NK-92 (cell line): Measurements from ENCODE around the gene RPS8.
"Not testable (repeated sequence)": the region's sequence is repeated elsewhere in the genome, so short reads cannot be mapped to it uniquely, and the experiment has no call there.

Experiments
- DNase-seq: peaks from one replicate; lab custom pipeline; 2025; ENCODE audit not compliant: unreplicated experiment; lab: John Stamatoyannopoulos, UW

Gene RPS8

GRCh38 chr1:44819196-44819607 is 43.9 kb downstream of the RPS8 start:
- no peak for DNase-seq

- DNase-seq: no peak
Measured at GRCh38 chr1:44819608-44820327, 44.4 kb downstream of the RPS8 start.

DNA sequence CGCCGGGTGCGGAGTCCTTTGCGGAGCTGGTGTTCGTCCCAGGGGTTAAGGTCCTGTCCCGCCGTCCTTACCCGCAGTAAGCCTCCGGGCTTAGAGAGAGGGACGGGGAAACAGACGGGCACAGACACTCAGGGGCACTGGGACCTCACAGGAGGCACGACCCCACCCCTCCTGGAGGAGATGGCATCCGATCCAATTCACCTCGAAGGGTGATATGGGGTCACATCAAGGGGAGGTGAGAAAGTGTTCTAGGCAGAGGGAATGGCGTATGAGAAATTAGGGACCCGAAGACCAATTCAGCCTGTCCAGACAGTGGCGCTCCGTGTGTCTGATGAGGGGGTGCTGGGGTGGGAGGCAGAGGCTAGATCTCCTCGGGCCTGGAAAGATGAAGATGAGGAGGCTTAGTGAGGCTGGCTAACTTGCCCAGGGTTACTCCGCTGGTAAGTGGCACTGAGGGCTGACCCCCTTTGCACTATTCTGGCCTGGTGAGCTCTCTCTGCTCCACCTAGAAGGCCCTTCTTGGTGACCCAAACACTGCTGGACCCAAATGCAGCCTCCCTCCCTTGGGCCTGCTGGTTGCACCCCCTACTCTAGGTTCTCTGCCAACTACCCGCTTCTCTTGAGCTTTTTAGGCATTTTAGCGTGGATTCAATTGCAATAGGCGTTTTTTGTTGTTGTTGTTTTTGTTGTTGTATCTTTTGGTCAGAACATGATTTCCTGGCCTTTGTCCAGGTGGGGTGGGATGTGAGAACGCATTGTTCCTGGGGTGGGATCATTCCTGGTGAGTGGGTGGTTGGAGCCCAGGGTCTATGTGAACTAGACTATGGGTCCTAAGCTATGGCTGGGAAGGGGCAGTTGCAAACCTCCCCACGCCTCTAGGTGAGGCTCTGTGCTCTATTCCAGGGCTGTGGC is 45.2 kb downstream of the RPS8 start:
- DNase-seq: no peak

DNA sequence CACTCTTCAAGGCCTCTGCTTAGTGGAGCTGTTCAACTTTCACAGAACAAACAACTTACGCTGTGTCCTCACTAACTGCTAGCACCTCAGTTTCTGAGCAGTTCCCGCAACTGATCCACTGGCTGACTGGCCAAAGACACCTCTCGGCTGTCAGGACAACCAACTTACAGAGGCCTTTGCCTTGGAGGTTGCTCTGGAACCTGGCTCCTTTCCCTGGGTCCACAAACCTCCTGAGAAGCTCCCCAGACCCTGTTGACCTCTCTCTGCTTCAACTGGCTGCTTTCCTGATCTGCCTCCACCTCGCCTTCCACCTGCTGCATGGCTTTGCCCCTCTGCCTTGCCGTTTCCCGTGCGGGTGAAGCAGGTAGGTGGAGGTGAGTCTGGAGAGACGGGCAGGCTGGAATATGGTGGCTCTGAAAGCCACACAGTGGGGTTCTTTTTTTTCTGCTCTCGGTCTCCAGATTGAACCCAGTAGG is 45.9 kb downstream of the RPS8 start:
- DNase-seq: no peak

DNA sequence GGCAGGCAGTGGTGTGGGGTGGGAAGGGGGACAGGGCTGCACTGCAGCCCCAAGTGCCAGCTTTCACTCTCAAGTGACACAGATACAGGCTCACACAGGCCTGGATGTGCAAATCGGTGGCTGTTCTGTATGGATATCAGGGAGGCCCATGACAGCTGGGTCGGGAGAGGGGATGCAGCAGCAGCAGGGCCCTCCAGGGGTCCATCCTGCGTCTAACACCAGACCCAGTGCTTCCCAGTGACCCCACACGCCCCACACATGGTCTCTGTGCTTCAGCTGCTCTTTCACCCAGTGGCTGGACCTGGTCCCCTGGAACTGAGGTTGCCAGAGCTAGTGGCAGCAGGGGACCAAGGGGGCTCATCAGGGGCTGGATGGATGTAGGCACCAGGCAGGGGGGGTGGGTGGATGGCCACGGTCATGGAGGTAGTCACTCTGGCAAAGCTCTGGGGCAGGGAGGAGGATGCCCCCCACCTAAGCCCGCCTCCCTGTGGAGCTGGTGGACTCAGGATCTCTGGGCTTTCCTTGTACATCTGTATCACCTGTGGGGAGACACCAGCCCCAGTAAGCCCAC is 46.9 kb downstream of the RPS8 start:
- no peak for DNase-seq

DNA sequence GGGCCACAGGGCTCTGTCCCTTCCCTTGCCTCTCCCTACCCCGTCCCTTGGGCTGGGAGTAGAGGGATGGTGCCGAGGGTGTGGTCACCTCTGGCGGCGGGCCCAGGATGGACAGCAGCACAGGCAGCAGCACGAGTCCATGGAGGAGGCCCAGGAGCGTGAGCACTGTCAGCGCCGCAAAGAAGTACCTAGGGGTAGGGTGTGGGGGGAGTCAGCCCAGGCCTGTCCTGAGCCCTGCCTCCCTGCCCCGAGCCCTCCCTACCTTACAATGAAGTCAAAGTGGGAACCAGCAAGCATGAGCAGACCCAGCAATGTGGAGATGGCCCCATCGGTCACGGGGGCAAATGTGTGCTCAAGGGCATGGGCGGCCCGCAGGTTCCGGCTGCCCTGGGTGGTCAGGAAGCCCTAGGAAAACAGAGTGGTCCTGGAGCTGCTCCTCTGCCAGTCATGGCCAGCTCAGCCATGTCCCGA is 47.7 kb downstream of the RPS8 start:
- DNase-seq: no peak

GRCh38 chr1:44824392-44824791 is 49.1 kb downstream of the RPS8 start:
- DNase-seq: not testable (repeated sequence)

DNA sequence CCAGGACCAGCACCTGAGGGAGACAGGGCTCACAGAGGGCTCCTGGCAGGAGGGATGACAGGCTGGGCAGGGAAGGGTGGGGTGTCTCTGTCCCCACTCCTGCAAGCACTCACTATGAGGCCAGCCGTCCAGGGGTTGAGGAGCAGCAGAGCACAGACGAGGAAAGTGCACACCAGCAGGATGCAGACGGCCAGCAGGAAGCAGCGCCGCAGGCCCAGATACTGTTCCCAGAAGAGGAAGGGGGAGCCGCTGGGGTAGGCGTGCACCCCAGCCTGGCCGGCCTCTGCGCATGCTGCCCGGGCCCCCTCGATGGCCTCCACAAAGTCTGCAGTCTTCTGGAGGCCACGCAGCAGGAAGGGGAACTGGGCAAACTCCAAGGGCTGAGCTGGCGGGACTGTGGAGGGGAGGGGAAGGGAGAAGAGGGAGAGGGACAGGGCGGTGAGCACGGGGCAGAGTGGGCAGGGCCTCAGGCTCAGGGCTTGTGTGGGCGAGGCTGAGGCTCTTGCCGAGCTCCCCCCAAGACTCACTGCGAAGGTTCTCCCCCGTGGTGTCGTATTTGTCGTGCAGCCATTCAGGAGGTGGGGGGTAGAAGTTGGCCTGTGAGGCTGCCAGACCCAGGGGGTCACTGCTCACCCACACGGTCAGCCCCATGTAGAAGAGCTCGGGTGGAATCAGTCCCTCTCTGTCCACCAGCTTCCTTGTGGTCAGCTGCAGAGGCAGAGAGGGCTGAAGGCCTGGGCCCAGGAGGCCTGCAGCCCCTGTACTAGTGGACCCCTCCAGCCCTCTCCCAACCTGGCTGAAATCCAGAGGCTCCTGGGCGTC is 51.2 kb downstream of the RPS8 start:
- DNase-seq: no peak

DNA sequence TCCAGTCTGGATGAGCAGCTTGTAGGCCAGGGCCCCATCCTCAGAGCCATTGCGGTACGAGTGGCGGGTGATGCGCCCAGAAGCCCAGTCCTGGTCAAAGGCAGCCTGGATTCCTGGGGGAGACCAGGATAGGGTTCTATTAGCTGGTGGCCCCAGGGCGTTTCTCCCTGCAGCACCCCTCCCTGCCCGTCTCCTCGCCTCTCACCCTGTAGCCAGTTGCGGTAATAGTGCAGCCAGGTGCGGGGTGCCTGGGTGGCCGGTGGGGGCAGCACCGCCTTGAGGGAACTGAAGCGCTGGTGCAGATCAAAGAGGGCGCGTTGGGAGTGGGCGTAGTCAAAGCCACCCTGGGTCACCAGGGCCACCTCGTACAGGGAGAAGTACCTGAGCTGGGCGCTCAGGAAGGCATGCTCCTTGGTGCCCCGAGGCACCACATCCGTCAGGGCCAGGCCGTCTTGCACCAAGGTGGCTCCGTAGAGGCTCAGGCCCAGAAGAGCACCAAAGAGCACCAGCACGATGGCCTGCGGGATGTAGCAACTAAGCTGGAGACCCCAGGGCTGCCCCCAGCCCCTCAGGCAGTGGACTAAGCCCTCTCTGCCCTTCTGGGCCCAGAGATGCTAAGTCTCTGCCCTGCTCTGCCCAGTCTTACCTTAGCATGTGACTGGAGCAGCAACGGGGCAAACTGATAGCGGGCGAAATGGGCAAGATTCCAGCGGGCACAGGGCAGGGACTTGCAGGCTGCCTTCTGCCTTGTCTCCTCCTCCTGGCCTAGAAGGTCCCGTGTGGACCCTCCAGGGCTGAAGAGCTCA is 52.1 kb downstream of the RPS8 start:
- no peak for DNase-seq

DNA sequence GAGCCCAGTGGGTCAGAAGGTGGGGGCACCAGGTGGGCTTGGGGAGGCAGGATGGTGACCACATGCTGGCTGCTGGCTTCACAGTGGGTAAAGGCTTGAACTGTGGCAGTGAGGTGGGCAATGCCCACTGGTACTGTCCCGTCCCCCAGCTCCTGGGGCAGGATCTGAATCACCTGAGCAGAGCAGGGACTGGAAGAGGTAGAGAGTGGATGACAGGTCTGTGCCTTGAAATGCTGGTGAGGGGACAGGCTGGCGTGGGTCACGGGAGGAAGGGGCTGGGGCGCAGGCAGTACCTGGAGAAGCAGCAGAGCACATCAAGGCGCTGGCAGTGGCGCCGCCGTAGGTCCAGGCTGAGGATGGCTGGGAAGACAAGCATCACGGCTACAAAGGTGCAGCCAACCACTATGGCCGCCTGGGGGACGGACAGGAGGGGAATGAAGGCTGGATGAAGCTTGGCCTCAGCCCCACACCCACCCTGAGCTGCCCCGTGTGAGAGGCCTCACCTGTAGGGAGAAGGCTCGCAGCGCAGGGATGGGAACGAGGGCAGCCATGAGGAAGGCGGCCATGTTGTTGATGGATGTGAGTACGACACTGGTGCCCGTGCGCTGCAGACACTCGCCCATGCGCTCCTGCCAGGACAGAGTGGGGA is 52.8 kb downstream of the RPS8 start:
- no peak for DNase-seq
